GM21786 (cell line): ENCODE measurements around the gene CCDC177.

Experiments
- ATAC-seq: cut with Tn5 transposase; IDR thresholded peaks from one replicate; pipeline ENCODE4 v1.9.1; 2021; ENCODE audit not compliant: unreplicated experiment

The CCDC177 gene

DNA sequence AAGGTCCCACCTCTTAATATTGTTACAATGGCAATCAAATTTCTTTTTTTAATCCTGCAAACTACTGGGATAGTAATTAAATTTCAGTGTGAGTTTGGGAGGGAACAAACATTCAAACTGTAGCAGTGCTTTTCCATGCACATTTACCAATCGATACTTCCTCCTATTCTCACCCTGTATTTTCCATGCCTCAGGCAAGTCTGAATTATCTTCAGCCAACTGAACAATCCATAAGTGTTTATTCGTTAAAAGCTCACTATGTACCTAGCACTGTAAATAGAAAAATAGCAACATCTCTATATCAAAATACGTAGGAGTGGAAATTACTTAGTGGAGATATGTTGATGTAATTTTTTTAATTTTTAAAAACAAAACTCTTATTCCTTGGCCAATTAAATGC, 43.5 kb downstream of the CCDC177 start:
- ATAC-seq, result no peak

DNA sequence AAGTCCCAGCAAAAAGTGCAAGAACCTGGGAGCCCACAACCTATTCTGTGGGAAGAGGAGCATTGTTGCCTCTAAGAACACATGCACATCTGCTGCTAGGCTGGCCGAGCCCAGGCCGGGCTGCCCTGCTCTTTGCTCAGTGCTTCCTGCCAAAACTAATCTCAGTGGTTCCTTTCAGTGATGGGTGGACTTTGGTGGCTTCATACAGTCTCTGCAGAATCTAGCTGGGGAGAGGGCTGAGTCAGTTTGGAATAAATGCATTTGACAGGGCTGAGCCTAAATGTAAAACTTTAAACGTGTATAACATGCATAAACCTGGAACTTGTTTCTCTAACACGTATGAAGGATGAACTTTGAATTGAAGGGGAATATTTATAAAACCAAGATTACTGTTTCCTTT, 44.6 kb downstream of the CCDC177 start:
- no peak for ATAC-seq

DNA sequence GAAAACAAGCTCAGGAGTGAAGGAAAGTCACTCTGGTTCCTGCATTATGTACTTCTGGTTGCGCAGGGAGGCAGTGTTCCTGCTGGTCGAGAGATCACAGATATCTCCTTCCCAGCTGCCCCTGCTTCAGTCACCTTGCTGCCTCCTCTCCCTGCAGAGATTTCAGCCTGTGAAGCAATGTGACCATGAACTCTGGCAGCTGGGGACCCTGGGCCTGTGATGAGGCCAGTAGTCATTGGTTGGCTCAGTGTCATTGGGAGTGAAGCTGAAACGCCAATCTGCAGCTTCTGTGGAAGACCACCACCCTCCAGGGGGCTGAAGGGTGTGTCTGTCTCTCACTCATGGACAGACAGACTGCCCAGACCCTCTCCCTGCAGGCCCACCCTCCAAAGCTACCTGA, 45.1 kb downstream of the CCDC177 start:
- no peak for ATAC-seq

DNA sequence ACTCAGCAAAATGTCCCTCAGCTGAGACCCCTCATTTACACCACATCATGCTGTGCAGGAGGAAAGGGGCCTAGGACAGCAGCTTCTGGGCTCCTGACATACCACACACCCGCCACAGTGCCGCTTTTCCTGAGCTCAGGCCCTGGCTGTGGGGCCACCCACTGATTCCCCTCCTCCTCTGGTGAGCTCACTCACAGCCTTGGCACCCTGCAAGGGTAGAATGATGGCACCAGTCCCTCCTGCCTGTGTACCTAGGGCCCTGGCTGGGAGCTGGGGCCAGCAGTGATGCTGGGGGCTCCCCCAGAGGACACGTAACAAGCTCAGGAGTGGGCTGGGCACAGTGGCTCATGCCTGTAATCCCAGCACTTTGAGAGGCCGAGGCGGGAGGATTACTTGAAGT, 45.7 kb downstream of the CCDC177 start:
- no peak for ATAC-seq

DNA sequence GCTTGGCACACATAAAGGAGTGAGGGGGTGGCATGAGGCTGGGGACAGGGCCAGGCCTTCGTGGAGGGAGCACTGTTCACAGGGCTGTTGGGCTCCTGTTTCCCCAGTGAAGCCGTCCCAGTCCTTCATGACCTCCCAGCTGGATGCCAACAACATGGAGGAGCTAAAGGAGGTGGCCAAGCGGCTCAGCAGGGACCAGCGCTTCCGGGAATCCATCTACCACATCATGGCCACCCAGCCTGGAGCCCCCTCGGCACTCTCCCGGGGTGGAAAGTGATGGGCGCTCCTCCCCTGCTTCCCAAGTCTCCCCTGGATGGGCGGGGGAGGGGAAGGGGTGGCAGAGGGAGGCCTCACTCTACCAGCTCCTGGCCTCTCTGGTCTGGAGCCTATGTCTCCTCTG, 46.5 kb downstream of the CCDC177 start:
- no peak for ATAC-seq

DNA sequence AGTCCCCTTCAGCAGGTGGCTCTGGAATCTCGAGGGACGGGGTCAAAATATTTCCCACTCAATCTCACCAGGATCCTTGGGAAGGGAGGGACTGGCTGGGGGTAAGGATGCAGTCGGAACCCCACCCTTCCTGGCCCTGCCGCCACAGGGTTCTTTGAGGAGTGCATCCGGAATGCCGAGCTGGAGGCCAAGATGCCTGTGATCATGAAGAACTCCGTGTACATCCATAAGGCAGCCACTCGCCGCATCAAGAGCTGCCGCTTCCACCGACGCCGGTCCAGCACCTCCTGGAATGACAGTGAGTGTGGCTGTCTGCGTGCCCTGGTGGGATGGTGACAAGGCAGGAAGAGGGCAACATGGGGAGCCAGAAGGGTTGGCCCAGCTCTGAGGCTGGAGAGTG, 47.0 kb downstream of the CCDC177 start:
- no peak for ATAC-seq

DNA sequence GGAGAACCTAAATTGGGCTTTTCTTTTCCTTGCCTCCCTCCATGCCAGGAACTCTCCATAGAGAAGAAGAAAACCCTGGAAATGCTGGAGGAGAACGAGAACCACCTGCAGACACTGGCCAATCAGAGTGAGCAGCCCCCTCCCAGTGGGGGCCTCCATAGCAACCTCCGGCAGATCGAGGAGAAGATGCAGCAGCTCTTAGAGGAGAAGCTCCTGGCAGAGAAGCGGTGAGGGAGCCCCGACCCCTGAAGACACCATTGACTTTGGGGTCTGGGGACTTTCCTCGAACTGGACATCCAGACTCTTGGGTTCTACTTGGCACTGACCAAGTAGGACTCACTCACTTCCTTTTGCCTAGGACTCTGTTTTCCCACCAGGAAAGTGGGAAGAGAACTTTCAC, 48.8 kb downstream of the CCDC177 start:
- no peak for ATAC-seq

DNA sequence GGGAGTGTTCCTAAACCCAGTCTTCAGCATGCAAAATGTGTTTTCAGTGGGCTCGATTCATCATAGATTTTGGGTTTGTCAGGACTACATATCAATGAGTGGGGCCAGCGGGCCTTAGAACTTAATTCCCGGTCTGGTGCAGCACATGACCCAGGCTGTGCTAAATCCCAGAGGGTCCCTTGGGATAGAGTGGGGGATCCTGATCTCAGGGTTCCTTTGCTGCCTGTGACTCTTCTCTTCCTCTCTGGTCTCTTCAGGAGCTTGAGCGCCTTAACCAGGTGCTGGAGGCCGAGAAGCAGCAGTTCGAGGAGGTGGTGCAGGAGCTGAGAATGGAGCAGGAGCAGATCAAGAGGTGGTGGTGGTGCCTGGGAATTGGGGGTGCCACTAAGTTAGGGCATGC, 52.6 kb downstream of the CCDC177 start:
- no peak for ATAC-seq
